Bronchial epithelial cell (primary cell): Measurements from ENCODE around the gene TINAGL1. TPM values are rescaled to one million over a fixed set of nuclear protein-coding genes. Genes with fewer than 3 reads are reported as not detected.

Experiments
- DNase-seq: peaks from one replicate; pipeline ENCODE4 v3.0.0-alpha.2; 2010; ENCODE audit warnings: low read depth
- FAIRE-seq: peaks from 2 replicates; lab custom pipeline; 2011; peaks lifted over from hg19 to GRCh38; lab: Jason Lieb, UNC
- H3K27me3 ChIP-seq: 2 replicates; pipeline ENCODE4 v1.5.1; 2011; ENCODE audit warnings: low read length; ENCODE audit not compliant: control insufficient read depth, insufficient read depth
- H3K36me3 ChIP-seq: 2 replicates; pipeline ENCODE4 v1.5.1; 2011; ENCODE audit warnings: low read length; ENCODE audit not compliant: control insufficient read depth, insufficient read depth
- H3K4me3 ChIP-seq: 2 replicates; pipeline ENCODE4 v1.5.1; 2011; ENCODE audit warnings: mild to moderate bottlenecking, low read depth, low read length, control low read depth
- CTCF ChIP-seq: IDR thresholded peaks from 2 replicates; pipeline ENCODE4 v1.5.1; 2011; ENCODE audit warnings: mild to moderate bottlenecking, moderate library complexity, low read length, control low read depth, inconsistent platforms; ENCODE audit not compliant: insufficient read depth, severe bottlenecking
- total RNA-seq: library from RNA; depleted of rRNA; stranded (reverse); fragments of >200 nt; gene quantifications from 2 replicates; pipeline ENCODE4 v1.2.1, GENCODE V29; 2014

Gene TINAGL1
- total RNA-seq, 1 donor from 2014 or later = 154 TPM

- Histone ChIP-seq H3K4me3 (no peak overlapping the region), H3K27me3 (no peaks in the 10 kb centered on the region), H3K36me3 (no peaks in the 10 kb centered on the region)
- no peak for TF ChIP-seq CTCF
- DNase-seq (no peak), FAIRE-seq (no peak)
Observed at GRCh38 chr1:31539329-31539728, 37.0 kb upstream of the TINAGL1 start.

DNA sequence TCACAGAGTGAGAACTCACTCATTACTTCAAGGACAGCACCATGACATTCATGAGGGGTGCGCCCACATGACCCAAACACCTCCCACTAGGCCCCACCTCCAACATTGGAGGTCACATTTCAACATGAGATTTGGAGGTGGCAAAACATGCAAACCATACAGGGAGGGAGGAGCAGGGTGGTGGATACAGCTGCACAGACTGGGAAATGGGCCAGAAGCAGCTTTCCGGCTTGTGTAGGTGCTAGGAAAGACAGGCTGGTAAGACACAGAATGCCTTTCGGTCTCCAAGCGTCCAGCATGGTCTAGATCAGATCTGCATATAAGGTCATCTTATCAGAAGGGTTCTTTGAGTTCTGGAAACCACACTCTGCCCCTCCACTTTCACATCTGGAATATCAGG, 35.1 kb upstream of the TINAGL1 start:
- FAIRE-seq = no peak
- no peak for TF ChIP-seq CTCF
- Histone ChIP-seq H3K27me3 (no peaks in the 10 kb centered on the region), H3K36me3 (no peaks in the 10 kb centered on the region), H3K4me3 (no peak overlapping the region)
- DNase-seq = no peak

DNA sequence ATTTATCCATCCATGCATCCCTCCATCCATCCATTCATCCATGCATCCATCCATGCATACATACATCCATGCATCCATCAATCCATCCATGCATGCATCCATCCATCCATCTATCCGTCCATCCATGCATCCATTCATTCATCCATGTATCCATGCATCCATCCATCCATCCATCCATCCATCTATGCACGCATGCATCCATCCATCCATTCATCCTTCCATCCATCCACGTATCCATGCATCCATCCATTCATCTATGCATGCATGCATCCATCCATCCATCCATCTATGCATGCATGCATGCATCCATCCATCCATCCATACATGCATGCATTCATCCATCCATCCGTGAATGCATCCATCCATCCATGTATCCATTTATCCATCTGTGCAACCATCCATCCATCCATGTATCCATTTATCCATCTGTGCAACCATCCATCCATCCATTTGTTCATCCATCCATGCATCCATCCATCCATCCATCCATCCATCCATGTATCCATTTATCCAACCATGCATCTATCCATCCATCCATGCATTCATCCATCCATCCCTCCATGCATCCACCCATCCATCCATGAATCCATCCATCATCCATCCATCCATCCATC, 30.3 kb upstream of the TINAGL1 start:
- no peak for TF ChIP-seq CTCF
- no peak overlapping the region for H3K4me3 ChIP-seq
- FAIRE-seq (no peak), DNase-seq (no peak)
- no peaks in the 10 kb centered on the region for H3K36me3 ChIP-seq
- no peaks in the 10 kb centered on the region for H3K27me3 ChIP-seq

DNA sequence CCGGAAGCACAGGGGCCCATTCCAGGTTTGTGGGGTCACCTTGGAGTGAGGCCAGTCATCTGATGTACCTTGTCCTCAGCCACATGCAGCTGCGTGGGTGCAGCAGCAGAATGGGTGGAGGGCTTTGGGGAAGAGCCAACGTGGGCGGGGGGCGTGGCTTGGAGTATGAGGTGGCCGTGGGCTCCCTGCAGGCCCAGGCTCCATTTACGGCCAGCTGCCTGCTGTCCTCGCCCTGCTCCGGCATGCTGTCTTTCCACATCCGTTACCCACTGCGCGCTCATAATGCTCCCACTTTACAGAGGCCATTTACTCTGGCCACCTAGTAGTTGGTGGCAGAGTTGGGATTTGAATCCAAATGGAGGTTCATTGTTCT, 27.8 kb upstream of the TINAGL1 start:
- no peak for FAIRE-seq
- no peaks in the 10 kb centered on the region for H3K27me3 ChIP-seq
- DNase-seq = no peak
- H3K4me3 ChIP-seq = no peak overlapping the region
- TF ChIP-seq CTCF = no peak
- no peaks in the 10 kb centered on the region for H3K36me3 ChIP-seq

GRCh38 chr1:31548907-31549808, 27.2 kb upstream of the TINAGL1 start:
- TF ChIP-seq CTCF = peak; percentile 89
- Histone ChIP-seq H3K4me3 (peak overlapping the region; percentile 32), H3K36me3 (no peaks in the 10 kb centered on the region), H3K27me3 (no peaks in the 10 kb centered on the region)
- peak; percentile 84 for DNase-seq
- FAIRE-seq = no peak
